Prostate gland (tissue), 2 donors: ENCODE data around the gene OR51V1. TPM values are rescaled to one million over a fixed set of nuclear protein-coding genes. Genes with fewer than 3 reads are reported as not detected.

Source experiments
- DNase-seq: peaks from one replicate; pipeline ENCODE4 v3.0.0-alpha.2; 2019; ENCODE audit warnings: low spot score
- H3K27ac ChIP-seq, 2 donors: fragments of 200-600 bp; sonication (generic); 2 replicates each; pipeline ENCODE4 v1.5.1; 2017 to 2019
- H3K27me3 ChIP-seq: fragments of 200-600 bp; sonication (generic); replicated peaks from 2 replicates; pipeline ENCODE4 v1.5.1; 2019; ENCODE audit not compliant: insufficient read depth
- H3K36me3 ChIP-seq, 2 donors: fragments of 200-600 bp; sonication (generic); 1 replicate in 1 of 2; 2 replicates in 1 of 2; pipeline versions ENCODE4 v1.5.1 to v1.8.1; 2017 to 2019
- H3K4me1 ChIP-seq: fragments of 200-600 bp; sonication (generic); replicated peaks from 2 replicates; pipeline ENCODE4 v1.5.1; 2019
- H3K4me3 ChIP-seq, 2 donors: fragments of 200-600 bp; sonication (generic); 2 replicates each; pipeline ENCODE4 v1.5.1; 2017 to 2019
- H3K9me3 ChIP-seq: fragments of 200-600 bp; sonication (generic); 2 replicates; pipeline ENCODE4 v1.5.1; 2017
- CTCF ChIP-seq, 4 experiments: fragments of 200-600 bp in 2 of 4; fragments of 450-650 bp in 2 of 4; sonication (generic) in 2 of 4; IDR thresholded peaks; 1 replicate in 3 of 4; 2 replicates in 1 of 4; pipeline ENCODE4 v1.5.1; 2016 to 2019; ENCODE audit warnings: antibody characterized with exemption in 4 of 4, mild to moderate bottlenecking in 2 of 4, moderate library complexity in 2 of 4
- POLR2A ChIP-seq: fragments of 450-650 bp; IDR thresholded peaks from one replicate; pipeline ENCODE4 v1.6.1; 2016; ENCODE audit warnings: antibody characterized with exemption, mild to moderate bottlenecking
- POLR2AphosphoS5 ChIP-seq: sonication (generic); formaldehyde crosslinking; IDR thresholded peaks from one replicate; pipeline ENCODE4 v1.6.1; 2017; ENCODE audit warnings: antibody characterized with exemption
- WGBS: methylation state at CpG from one replicate; pipeline ENCODE4 v1.1.5; 2018; 5-methylcytosine and 5-hydroxymethylcytosine counted together
- intact Hi-C: fragments of 100-400 bp; cut with DNase I; formaldehyde crosslinking; loops from one replicate; pipeline ENCODE4 v1.14.2; 2022
- total RNA-seq, 2 donors: library from RNA; depleted of rRNA; stranded (reverse); fragments of >200 nt; gene quantifications; one replicate each; pipeline ENCODE4 v1.1.0, GENCODE V29; 2016

OR51V1 gene
- total RNA-seq, 2 donors from 2014 or later, result not detected

- H3K4me3 ChIP-seq, result no peak overlapping the region
- TF ChIP-seq CTCF (IDR thresholded peaks at IDR 0.05) (no peak), POLR2A (no peak), POLR2AphosphoS5 (no peak)
- intact Hi-C loops, result no loop called here
- DNase-seq, result no peak
- H3K36me3 ChIP-seq, result no peaks in the 10 kb centered on the region
- no peak overlapping the region for H3K27ac ChIP-seq
- H3K4me1 ChIP-seq, result no peaks in the 10 kb centered on the region
- 73% methylated on average over 2 of the region's 2 CpGs for WGBS
- no peaks in the 10 kb centered on the region for H3K9me3 ChIP-seq
- no peaks in the 10 kb centered on the region for H3K27me3 ChIP-seq
Observed at GRCh38 chr11:5240458-5240857, 40.0 kb upstream of the OR51V1 start.

GRCh38 chr11:5240056-5240455, 39.6 kb upstream of the OR51V1 start:
- intact Hi-C loops, result no loop called here
- TF ChIP-seq POLR2AphosphoS5 (no peak), CTCF (IDR thresholded peaks at IDR 0.05) (no peak)

GRCh38 chr11:5239046-5239445, 38.6 kb upstream of the OR51V1 start:
- no peaks in the 10 kb centered on the region for H3K36me3 ChIP-seq
- H3K27ac ChIP-seq, result no peak overlapping the region
- TF ChIP-seq POLR2AphosphoS5 (no peak), CTCF (IDR thresholded peaks at IDR 0.05) (no peak), POLR2A (no peak)
- H3K4me3 ChIP-seq, result no peak overlapping the region
- no peaks in the 10 kb centered on the region for H3K27me3 ChIP-seq
- H3K9me3 ChIP-seq, result no peaks in the 10 kb centered on the region
- no peak for DNase-seq
- intact Hi-C loops, result no loop called here
- no peaks in the 10 kb centered on the region for H3K4me1 ChIP-seq

More at GRCh38 chr11:5240056-5240455, 39.6 kb upstream of the OR51V1 start:
- H3K36me3 ChIP-seq, result no peaks in the 10 kb centered on the region
- H3K4me3 ChIP-seq, result no peak overlapping the region
- WGBS, result 90% methylated on average over 1 of the region's 1 CpG
- H3K27ac ChIP-seq, result no peak overlapping the region
- no peaks in the 10 kb centered on the region for H3K4me1 ChIP-seq
- no peak for DNase-seq
- no peaks in the 10 kb centered on the region for H3K9me3 ChIP-seq
- H3K27me3 ChIP-seq, result no peaks in the 10 kb centered on the region

- Histone ChIP-seq H3K27ac (no peak overlapping the region), H3K4me3 (no peak overlapping the region), H3K4me1 (no peaks in the 10 kb centered on the region), H3K9me3 (no peaks in the 10 kb centered on the region), H3K27me3 (no peaks in the 10 kb centered on the region), H3K36me3 (no peaks in the 10 kb centered on the region)
- TF ChIP-seq POLR2AphosphoS5, result no peak
- no peak for TF ChIP-seq POLR2A
- no peak for TF ChIP-seq CTCF (IDR thresholded peaks at IDR 0.05)
- WGBS, result 57% methylated on average over 2 of the region's 2 CpGs
- DNase-seq, result no peak
- intact Hi-C loops, result no loop called here
Observed at GRCh38 chr11:5238486-5238885, 38.0 kb upstream of the OR51V1 start.

GRCh38 chr11:5237420-5237819, 36.9 kb upstream of the OR51V1 start:
- Histone ChIP-seq H3K27ac (no peak overlapping the region), H3K4me1 (no peaks in the 10 kb centered on the region), H3K36me3 (no peaks in the 10 kb centered on the region), H3K4me3 (no peak overlapping the region), H3K27me3 (no peaks in the 10 kb centered on the region), H3K9me3 (no peaks in the 10 kb centered on the region)
- no peak for TF ChIP-seq POLR2AphosphoS5
- TF ChIP-seq POLR2A, result no peak
- TF ChIP-seq CTCF (IDR thresholded peaks at IDR 0.05), result no peak
- WGBS, result 93% methylated on average over 2 of the region's 2 CpGs
- DNase-seq, result no peak
- intact Hi-C loops, result no loop called here
